GM12878 (cell line): ENCODE results near the gene FAM222B.

Source experiments
- BMI1 ChIP-seq: fragments of 450-650 bp; IDR thresholded peaks from 2 replicates; pipeline ENCODE4 v1.6.1; 2016; ENCODE audit warnings: mild to moderate bottlenecking, moderate library complexity, borderline replicate concordance
- MYC ChIP-seq: IDR thresholded peaks from 2 replicates; pipeline ENCODE4 v1.6.1; 2011; ENCODE audit warnings: mild to moderate bottlenecking, low read length, moderate library complexity, inconsistent platforms; ENCODE audit not compliant: insufficient read depth, insufficient replicate concordance, insufficient read length, severe bottlenecking
- NRF1 ChIP-seq: conservative IDR thresholded peaks from 2 replicates; pipeline ENCODE4 v1.6.1; 2011; ENCODE audit warnings: mild to moderate bottlenecking, low read depth, low read length, improper control_type of control experiment
- POLR2A ChIP-seq: IDR thresholded peaks from 2 replicates; pipeline ENCODE4 v1.6.1; 2011; ENCODE audit warnings: low read depth, mild to moderate bottlenecking, low read length
- RAD21 ChIP-seq: IDR thresholded peaks from 2 replicates; pipeline ENCODE4 v1.6.1; 2011; ENCODE audit warnings: mild to moderate bottlenecking, low read depth, low read length, moderate library complexity; ENCODE audit not compliant: insufficient read depth
- TARDBP ChIP-seq: IDR thresholded peaks from 2 replicates; pipeline ENCODE4 v1.6.1; 2016; ENCODE audit warnings: borderline replicate concordance

GRCh38 chr17:28723159-28723835 lies 119.3 kb downstream of the FAM222B start:
- TF ChIP-seq POLR2A = no peak
- no peak for TF ChIP-seq MYC
- TF ChIP-seq BMI1 = no peak
- no peak for TF ChIP-seq NRF1
- TF ChIP-seq TARDBP = no peak
- TF ChIP-seq RAD21 = no peak
